ENCODE measurements around the gene PSMB8. TPM values are rescaled to one million over a fixed set of nuclear protein-coding genes. Genes with fewer than 3 reads are reported as not detected.

PSMB8 gene
- total and polyA plus RNA-seq, 2 of the 8 experiments (the other 6 are each of a cell fraction or from before 2014, with no cell fraction given) = 18.4 to 43.0 TPM

DNA sequence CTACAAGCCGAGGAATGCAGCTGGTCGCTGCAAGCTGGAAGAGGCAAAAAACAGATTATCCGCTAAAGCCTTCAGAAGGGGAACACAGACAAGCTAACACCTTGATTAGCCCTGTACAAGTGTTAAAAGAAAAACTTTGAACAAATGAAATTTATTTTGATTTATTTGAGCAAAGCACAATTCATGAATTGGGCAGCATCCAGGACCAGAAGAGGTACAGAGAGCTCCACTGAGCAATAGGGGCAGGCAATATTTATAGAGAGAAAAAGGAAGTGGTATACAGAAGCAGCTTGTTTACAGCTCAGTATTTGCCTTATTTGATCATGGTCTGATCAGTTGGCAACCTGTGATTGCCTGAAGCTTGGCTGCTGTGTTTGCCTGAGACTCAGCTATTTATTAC is 44.7 kb downstream of the PSMB8 start (continued):
- TF ChIP-seq, protein P1, sequence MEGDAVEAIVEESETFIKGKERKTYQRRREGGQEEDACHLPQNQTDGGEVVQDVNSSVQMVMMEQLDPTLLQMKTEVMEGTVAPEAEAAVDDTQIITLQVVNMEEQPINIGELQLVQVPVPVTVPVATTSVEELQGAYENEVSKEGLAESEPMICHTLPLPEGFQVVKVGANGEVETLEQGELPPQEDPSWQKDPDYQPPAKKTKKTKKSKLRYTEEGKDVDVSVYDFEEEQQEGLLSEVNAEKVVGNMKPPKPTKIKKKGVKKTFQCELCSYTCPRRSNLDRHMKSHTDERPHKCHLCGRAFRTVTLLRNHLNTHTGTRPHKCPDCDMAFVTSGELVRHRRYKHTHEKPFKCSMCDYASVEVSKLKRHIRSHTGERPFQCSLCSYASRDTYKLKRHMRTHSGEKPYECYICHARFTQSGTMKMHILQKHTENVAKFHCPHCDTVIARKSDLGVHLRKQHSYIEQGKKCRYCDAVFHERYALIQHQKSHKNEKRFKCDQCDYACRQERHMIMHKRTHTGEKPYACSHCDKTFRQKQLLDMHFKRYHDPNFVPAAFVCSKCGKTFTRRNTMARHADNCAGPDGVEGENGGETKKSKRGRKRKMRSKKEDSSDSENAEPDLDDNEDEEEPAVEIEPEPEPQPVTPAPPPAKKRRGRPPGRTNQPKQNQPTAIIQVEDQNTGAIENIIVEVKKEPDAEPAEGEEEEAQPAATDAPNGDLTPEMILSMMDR (IDR thresholded peaks at IDR 0.05; ENCODE audit: control extremely low read depth in 1 of 3, insufficient read depth in 1 of 3, low read depth in 1 of 3, low read length in 3 of 3) = no peak
- no peak for TF ChIP-seq TAF1 (IDR thresholded peaks at IDR 0.05; ENCODE audit: low read depth, low read length)
- no peak for TF ChIP-seq BCL11A (IDR thresholded peaks at IDR 0.05; ENCODE audit: low read depth in 2 of 2, low read length in 2 of 2)
- TF ChIP-seq CEBPB (IDR thresholded peaks at IDR 0.05; ENCODE audit: low read depth, low read length) = no peak
- TF ChIP-seq, protein P2, sequence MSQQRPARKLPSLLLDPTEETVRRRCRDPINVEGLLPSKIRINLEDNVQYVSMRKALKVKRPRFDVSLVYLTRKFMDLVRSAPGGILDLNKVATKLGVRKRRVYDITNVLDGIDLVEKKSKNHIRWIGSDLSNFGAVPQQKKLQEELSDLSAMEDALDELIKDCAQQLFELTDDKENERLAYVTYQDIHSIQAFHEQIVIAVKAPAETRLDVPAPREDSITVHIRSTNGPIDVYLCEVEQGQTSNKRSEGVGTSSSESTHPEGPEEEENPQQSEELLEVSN (IDR thresholded peaks at IDR 0.05) = no peak
- TF ChIP-seq PHF8 (conservative IDR thresholded peaks at IDR 0.05; ENCODE audit: low read depth, low read length) = no peak
